GM18858 (cell line): ENCODE results near the gene LCE2D.
"Not testable (repeated sequence)": the region's sequence is repeated elsewhere in the genome, so short reads cannot be mapped to it uniquely, and the experiment has no call there.

Experiments used
- ATAC-seq: cut with Tn5 transposase; IDR thresholded peaks from one replicate; pipeline ENCODE4 v1.9.1; 2021; ENCODE audit not compliant: unreplicated experiment

Gene LCE2D, protein sequence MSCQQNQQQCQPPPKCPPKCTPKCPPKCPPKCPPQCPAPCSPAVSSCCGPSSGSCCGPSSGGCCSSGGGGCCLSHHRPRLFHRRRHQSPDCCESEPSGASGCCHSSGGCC

GRCh38 chr1:152663098-152663497, at the start of gene LCE2D:
Gene LCE2D (plus strand): TSS chr1:152663380. CDS start chr1:152664106, 726 bp downstream.
- no peak for ATAC-seq

DNA sequence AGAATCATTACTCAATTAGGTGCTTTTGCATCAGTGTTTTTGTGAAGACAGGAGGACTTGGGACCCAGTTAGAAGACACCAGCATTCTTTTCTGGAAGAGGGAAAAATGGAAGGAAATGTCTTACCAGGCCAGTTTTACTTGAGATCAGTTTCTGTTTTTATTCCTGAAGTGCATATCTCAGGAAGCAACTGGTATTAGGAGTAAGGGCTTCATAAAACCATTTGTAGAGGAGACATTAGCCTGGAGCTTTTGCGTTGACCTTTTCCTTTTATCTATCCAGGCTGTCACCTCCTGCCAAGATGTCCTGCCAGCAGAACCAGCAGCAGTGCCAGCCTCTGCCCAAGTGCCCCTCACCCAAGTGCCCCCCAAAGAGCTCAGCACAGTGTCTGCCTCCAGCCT, 49.7 kb upstream of the LCE2D start, which contains the start of gene LCE3B:
Gene LCE3B, plus strand, starts transcription at position 301 of the 400 bp plus-strand sequence. Its CDS starts 0 bp downstream, at position 301.
- no peak for ATAC-seq

DNA sequence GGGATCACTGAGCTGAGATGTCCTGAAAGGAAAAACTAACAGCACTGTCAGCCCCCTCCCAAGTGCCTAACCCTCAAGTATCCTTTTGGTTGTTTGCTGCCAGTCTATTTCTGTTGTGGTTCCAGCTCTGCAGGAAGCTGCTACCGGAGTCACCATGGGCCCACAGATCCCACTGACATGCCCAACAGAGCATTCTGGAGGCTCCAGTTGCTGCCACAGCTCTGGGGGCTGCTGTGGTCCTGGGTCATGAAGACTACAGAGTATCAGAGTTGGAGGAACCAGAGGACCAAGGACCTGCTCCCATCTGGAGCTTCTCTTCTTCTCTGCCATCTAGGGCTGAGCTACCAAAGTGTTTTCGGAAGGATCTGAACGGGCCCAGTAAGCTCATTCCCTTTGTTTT, 41.2 kb upstream of the LCE2D start:
- ATAC-seq, result no peak

- no peak for ATAC-seq
Observed at GRCh38 chr1:152622803-152623202, 40.4 kb upstream of the LCE2D start, which contains the start of gene LCE3A. Gene LCE3A (minus strand): TSS chr1:152623103. CDS start chr1:152623103, 0 bp downstream.

GRCh38 chr1:152623203-152623844, 39.9 kb upstream of the LCE2D start:
- no peak for ATAC-seq

DNA sequence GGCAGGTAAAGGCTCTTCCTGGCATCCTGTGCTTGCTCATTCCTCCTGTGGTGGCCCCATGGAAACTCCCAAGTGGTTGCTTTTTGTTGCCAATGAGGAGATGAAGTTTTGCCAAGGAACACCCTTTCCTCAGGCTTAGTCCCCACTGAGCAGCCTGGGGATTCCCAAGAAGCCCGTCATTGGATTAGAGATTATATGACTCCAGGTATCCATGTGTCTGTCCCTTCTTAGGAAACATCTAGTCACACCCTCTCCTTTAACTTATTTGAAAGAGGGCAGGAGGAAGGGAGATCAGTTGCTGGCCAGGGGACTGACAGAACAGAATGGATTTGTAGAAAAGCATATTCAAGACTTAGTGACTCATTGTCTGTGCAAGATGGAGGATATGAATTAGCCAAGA, 36.4 kb upstream of the LCE2D start:
- ATAC-seq, result no peak

- no peak for ATAC-seq
Observed at GRCh38 chr1:152630596-152630995, 32.6 kb upstream of the LCE2D start.

DNA sequence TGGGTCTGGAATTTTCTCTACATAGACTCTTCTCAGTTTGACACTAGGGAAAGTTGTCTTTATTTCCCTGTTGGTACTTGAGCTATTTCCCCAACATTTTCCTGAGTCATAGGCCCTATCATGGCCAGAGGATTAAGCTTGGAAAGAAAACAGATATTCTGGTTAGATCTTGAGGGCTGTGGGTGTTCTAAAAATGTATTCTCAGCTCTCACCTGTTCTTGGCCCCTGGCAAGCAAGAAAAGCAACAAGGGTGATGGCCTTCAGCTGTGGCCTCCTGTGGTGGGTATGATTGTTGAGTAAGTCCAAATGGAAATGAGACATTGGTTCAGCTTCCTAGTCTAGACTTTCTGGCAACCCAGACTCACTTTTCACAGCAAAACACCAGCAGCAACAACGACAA, 22.8 kb upstream of the LCE2D start:
- ATAC-seq, result no peak

GRCh38 chr1:152643945-152644344, 19.2 kb upstream of the LCE2D start:
- ATAC-seq, result no peak

- ATAC-seq, result no peak
Observed at GRCh38 chr1:152645146-152645545, 18.0 kb upstream of the LCE2D start.

DNA sequence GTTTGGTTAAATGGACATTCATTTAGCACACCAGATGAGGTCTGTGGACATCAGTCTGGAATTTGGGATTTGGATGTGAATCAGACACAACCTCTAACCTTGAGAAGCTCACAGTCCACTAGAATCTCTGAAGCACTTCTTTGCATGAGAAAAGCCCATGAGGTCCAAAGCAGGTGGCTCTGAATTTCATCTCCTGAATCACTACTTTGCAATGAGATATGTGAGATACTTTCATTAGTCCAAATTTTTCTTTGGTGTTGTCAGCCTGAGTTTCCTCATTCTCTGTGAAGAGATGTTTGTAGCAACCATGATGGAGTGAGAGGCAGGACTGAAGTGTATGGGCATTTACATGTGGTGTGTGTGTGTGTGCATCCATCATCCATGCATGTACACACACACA, 16.5 kb upstream of the LCE2D start:
- ATAC-seq, result no peak

DNA sequence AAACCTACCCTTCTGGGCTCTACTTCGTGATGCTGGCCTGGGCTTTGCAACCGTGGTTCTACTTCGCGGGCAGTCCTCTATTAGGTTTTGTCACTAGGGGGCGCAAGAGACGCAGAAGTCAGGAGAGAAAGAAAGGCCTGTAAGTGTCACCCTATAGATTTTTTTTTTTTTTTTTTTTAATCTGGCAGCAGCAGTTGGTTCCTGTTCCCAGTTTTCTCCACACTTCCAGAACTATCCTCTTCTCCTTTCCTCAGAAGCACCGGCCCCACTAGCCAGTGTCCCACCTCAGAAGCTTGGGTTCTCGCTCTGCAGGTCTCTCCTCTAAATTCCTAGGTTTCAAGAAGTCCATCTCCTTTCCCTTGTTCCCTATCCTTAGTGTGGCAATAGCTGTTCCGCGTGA, 9.1 kb upstream of the LCE2D start:
- no peak for ATAC-seq

DNA sequence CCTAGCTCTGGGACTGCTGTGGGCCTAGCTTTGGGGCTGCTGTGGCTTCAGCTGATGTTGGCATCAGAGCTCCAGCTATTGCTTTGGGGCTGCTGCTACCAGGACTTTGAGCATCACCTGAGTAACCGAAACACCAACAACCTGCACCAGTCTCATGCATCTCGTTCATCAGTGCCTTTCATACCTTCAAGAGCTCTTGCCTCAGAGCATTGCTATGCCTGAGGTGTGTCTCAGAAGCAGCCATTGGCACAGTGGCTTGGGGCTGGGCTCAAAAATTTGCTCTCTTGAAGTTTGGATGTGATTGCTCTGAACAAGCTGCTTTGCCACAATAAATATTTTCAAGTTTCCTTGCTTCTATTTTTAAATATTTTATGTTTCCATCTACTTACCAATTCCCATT, 6.7 kb upstream of the LCE2D start:
- ATAC-seq, result no peak

DNA sequence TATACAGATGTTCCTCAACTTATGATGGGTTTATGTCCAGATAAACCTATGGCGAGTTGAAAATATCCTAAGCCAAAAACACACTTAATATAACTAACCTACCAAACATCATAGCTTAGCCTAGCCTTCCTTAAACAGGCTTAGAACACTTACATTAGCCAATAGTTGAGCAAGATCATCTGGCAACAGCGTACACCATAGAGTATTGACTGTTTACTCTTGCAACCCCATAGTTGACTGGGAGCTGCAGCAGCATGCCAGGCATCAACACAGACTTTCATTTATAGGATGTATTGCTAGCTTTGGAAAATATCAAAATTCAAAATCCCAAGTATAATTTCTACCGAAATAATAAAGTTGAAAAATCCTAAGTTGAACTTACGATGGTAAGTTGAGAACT, 5.5 kb upstream of the LCE2D start:
- ATAC-seq, result no peak

- ATAC-seq, result no peak
Observed at GRCh38 chr1:152658649-152659048, 4.5 kb upstream of the LCE2D start.

DNA sequence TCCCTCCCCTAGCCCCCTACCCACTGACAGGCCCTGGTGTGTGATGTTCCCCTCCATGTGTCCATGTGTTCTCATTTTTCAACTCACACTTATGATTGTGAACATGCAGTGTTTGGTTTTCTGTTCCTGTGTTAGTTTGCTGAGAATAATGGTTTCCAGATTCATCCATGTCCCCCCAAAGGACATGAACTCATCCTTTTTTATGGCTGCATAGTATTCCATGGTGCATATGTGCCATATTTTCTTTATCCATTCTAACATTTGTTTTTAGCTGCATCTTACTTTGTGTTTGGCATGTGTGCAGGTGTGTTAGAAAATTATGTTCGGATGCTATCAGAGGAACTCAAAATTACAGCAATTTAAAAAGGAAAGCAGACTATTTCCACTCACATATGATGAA, 3.0 kb downstream of the LCE2D start:
- not testable (repeated sequence) for ATAC-seq

DNA sequence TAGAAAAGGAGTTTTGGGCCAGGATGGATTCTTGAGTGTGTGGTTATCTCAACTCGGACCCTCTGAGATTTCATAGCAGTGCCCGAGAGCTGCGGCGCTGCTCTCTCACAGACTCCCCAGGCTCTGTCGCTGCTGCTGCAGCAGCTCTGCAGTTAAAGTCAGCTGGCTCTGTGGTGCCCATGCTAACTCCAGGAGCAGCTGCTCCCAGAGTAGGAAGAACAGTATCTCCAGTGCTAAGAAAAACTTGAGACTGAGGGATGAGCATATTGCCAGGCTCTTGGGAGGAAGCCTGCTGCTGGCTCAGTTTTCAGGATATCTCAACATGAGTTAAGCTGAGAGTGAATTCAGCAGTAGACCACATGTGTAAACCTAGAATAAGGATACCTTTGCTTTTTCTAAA, 4.5 kb downstream of the LCE2D start:
- ATAC-seq, result no peak

GRCh38 chr1:152673016-152673415, 9.8 kb downstream of the LCE2D start:
- no peak for ATAC-seq

- ATAC-seq, result not testable (repeated sequence)
Observed at GRCh38 chr1:152674983-152675382, 11.8 kb downstream of the LCE2D start, which contains the start of gene LCE2C. Gene LCE2C (plus strand): TSS chr1:152675279. CDS start chr1:152676016, 737 bp downstream.

DNA sequence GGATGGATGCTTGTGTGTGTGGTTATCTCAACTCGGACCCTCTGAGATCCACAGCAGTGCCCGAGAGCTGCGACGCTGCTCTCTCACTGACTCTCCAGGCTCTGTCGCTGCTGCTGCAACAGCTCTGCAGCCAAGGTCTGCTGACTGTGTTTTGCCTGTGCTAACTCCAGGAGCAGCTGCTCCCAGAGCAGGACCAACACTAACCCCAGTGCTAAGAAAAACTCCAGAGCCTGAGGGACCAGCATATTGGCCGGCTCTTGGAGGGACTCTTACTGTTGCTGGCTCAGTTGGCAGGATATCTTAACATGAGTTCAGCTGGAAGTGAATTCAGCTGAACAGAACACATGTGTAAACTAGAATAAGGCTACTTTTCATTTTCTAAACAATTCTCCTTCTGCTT, 16.3 kb downstream of the LCE2D start:
- no peak for ATAC-seq

DNA sequence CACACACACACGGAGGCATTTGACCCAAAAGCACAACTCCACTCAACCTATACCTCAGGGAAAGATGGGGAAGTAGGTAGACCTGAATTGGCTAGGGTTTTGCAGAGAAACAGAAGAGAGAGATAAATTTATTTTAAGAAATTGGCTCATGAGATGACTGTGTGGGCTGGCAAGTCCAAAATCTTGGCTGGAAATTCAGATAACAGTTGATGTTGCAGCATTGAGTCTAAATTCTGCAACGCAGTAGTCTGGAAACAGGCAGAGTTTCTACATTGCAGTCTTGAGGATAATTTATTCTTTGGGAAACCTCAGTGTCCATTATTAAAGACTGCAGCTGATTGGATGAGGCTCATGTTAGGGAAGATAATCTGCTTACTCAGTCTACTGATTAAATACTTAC, 18.4 kb downstream of the LCE2D start:
- ATAC-seq, result no peak

DNA sequence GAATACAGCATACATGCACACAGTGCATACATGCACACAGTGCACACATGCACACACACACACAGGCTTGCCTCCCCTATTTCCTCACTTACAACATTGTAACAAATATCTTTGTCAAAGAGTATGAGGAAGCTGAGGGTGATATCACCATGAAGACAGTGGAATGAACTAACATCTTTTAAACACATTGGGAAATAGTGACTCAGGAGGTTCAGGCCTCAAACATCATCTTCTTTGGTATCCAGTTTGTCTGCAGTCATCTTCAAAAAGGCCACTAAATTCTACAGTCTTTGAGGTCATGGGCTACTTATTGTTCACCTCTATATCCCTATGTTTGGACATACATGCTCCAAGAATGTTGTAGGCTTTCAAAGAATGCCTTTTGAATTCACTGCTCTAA, 20.7 kb downstream of the LCE2D start:
- ATAC-seq, result no peak

DNA sequence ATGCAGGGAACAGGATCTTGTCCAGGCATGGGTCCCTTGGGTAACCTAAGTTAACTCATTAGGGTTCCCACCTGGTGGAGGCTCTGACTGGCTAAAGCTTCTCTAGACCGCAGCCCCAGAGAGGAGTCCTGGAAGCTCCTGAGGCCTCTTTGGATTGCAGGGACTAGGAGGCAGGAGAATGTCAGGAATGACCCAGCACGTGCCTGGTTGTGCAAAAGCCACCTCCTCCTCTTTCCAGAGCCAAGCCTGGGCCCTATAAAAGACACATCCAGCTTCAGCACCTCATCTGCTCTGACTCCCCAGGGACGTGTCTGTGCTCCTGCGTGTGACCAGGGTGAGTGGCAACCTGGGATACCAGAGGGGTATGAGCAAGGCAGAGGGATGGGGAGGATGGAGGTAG, 22.6 kb downstream of the LCE2D start, which contains the start of gene LCE2B:
Gene LCE2B, plus strand, starts transcription at position 301 of the 400 bp plus-strand sequence. CDS start 721 bp downstream, outside the sequence.
- not testable (repeated sequence) for ATAC-seq
